GM19099 (cell line): ENCODE results near the gene SCARB2.

ENCODE experiments used
- POLR2A ChIP-seq: IDR thresholded peaks from 3 replicates; pipeline ENCODE4 v1.6.1; 2011; ENCODE audit warnings: low read depth; ENCODE audit not compliant: insufficient read length; ENCODE audit errors: extremely low read depth

The SCARB2 gene

GRCh38 chr4:76160355-76160754 lies 53.3 kb downstream of the SCARB2 start:
- TF ChIP-seq POLR2A: no peak

GRCh38 chr4:76156635-76157034 lies 57.0 kb downstream of the SCARB2 start:
- no peak for TF ChIP-seq POLR2A

DNA sequence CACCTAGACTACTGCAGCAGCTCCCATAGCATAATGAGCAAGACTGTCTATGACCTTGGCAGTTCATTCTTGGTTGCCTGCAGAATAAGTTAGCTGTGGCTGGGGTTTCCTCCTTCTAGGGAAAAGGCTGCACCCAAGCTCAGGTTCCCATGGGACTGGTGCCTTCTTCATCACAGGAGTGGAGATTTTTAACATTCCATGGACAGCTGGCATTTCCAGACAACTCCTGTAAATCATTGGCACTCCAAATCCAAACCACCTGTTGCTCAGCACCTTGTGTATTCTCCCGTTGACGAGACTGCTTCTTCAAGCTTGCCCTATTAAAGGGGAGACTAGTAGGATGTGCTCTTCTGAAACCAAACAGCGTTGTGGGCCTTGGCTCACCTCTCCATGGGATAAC lies 57.6 kb downstream of the SCARB2 start:
- TF ChIP-seq POLR2A: no peak

DNA sequence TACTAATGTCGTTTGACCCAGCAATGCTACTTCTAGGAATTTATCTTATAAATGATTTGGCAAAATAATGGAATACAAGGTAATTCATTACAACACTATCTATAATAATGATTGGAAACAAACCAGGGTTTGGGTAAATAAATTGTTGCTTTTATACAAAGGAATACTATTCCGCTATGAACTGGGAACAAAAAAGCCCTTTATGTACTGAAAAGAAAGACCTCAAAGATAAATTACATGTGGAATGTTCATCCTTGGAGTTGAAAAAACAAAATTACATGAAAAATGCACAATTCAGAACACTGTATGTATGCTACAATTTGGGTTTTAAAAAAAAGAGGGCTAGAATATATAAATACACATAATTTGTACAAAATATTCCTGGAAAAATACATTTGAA lies 60.3 kb downstream of the SCARB2 start:
- TF ChIP-seq POLR2A: no peak

GRCh38 chr4:76148142-76148865 lies 65.3 kb downstream of the SCARB2 start, which contains the start of gene NUP54:
NUP54 (minus strand) TSS chr4:76148397; CDS start chr4:76148374, 23 bp downstream.
- peak; percentile 86 for TF ChIP-seq POLR2A

DNA sequence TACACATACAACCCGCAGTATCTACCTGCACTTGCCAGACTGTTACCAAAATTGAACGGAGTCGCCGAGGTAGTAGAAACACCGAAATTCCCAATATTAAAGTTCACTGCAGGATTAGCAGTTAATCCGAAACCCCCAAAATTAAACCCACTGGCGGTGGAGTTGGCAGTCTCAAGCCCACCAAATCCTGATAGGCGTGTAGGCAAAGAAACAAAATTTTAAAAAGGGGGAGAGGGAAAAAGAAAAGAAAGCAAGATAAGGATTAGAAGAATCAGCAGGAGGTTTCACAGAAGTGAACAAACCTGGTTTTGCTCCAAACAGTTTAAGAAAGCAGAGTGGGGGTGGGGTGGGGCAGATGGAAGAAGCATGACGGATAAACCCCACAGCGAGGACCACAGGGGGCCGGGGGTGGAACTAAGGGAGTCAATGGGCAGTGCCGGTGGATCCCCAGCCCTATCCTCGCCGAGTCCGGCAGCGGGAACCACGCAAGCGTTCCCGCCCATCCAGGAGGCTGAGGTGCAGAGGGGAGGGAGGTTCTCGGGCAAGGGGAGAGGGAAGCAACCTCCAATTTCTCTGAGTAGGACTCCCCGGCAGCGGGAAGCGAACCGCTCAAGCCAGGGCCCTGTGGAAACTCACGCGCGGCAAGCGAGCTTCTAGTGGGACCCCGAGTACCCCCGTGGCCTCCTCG lies 66.0 kb downstream of the SCARB2 start:
- no peak for TF ChIP-seq POLR2A

GRCh38 chr4:76144546-76144945 lies 69.1 kb downstream of the SCARB2 start:
- no peak for TF ChIP-seq POLR2A

DNA sequence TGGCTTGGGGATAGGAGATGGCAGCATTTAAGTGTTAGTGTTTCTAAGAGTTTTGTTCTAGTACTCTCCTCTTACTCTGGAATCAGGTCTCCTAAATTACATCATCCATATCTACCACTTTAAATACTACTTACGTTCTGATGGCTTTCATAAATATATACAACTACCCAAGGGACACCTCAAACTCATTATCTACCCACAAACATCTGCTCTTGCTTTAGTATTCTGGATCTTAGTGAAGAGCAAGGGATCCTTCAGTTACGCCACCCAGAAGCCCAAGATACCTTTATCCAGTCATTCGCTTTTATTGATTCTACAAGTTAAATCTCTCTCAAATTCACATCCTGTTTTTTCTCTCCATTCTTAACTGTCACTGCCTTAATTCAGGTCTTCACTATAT lies 72.4 kb downstream of the SCARB2 start:
- no peak for TF ChIP-seq POLR2A

DNA sequence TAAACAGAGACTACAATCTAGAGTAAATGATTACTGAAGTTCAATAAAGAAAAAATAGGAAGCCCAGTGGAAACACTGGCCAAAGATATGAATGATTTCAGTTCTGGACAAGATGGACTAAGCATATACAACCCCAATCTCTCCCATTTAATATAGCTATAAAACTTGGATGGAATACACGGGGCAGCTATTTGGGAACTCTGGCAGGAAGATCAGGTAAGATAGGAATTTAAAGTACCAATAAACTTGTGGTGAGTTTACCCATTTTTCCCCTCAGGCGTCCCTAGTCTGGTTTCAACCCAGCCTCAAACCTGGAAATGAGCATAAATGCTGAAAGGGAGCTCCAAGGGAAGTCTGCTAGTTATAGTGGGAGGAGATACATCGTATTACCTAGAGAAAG lies 85.9 kb downstream of the SCARB2 start:
- TF ChIP-seq POLR2A: no peak

GRCh38 chr4:76125816-76126215 lies 87.8 kb downstream of the SCARB2 start:
- no peak for TF ChIP-seq POLR2A

- TF ChIP-seq POLR2A: no peak
Measured at GRCh38 chr4:76120199-76120598, 93.4 kb downstream of the SCARB2 start.

- TF ChIP-seq POLR2A: no peak
Measured at GRCh38 chr4:76117536-76117935, 96.1 kb downstream of the SCARB2 start.

- TF ChIP-seq POLR2A: no peak
Measured at GRCh38 chr4:76116821-76117220, 96.8 kb downstream of the SCARB2 start.
